ENCODE measurements around the gene ESYT1. TPM values are rescaled to one million over a fixed set of nuclear protein-coding genes. Genes with fewer than 3 reads are reported as not detected.

Gene ESYT1
- total and polyA plus RNA-seq, 10 of the 15 experiments (the other 5 are each of a cell fraction or from before 2014, with no cell fraction given), result 47.5 to 120 (median 87.1) TPM

GRCh38 chr12:56154246-56154771 lies 26.2 kb downstream of the ESYT1 start (continued):
- no peak for TF ChIP-seq IRF3 (IDR thresholded peaks at IDR 0.05)
- TF ChIP-seq TAF1 (IDR thresholded peaks at IDR 0.05; ENCODE audit: borderline replicate concordance, low read depth, low read length), result no peak
- TF ChIP-seq NR2C2 (IDR thresholded peaks at IDR 0.05; ENCODE audit: borderline replicate concordance, control insufficient read depth, insufficient read length, low read depth), result no peak
- no peak for TF ChIP-seq CREM (IDR thresholded peaks at IDR 0.05; ENCODE audit: low read depth)
- TF ChIP-seq KAT2A (conservative IDR thresholded peaks at IDR 0.05; ENCODE audit: control insufficient read depth, low read depth, low read length), result no peak
- TF ChIP-seq NR2C1 (IDR thresholded peaks at IDR 0.05), result no peak
- no peak for TF ChIP-seq HCFC1 (IDR thresholded peaks at IDR 0.05; ENCODE audit: low read length)
- no peak for TF ChIP-seq BCL3 (IDR thresholded peaks at IDR 0.05; ENCODE audit: borderline replicate concordance, insufficient read depth, low read depth, low read length, poor library complexity, severe bottlenecking)
- TF ChIP-seq BRCA1 (IDR thresholded peaks at IDR 0.05; ENCODE audit: low read depth, low read length), result no peak
- TF ChIP-seq ZZZ3 (IDR thresholded peaks at IDR 0.05; ENCODE audit: control insufficient read depth, insufficient read length, low read depth), result no peak

- SMC1A ChIA-PET (ENCODE audit: uncharacterized antibody, unreplicated experiment), result interaction anchor here (1.0 kb wide), 1 partner anchor 8 kb away, joined by 3 read pairs; no protein-coding TSS in a partner anchor
- no peaks in the 10 kb centered on the region for H4K20me1 ChIP-seq (ENCODE audit: control insufficient read depth, insufficient read depth)
- in situ Hi-C loops (cut with MboI), result no loop called here
- TF ChIP-seq EGR1 (IDR thresholded peaks at IDR 0.05; ENCODE audit: borderline replicate concordance in 1 of 2, low read depth in 2 of 2, low read length in 2 of 2), result no peak
- no peak overlapping the region for H3K9ac ChIP-seq (ENCODE audit: control insufficient read depth, insufficient read depth, low read length)
- H2AFZ ChIP-seq (ENCODE audit: control insufficient read depth, low read depth, low read length), result no peak overlapping the region
- CTCF ChIA-PET, result interaction anchor here (0.6 to 3.6 kb wide), 4 partner anchors 27 to 1580 kb away, joined by 3 to 11 read pairs (median 6); partner anchors contain the start of genes ESYT1 and ZC3H10
- no peak for FAIRE-seq
- POLR2A ChIA-PET, result interaction anchor here (0.8 to 2.2 kb wide), 5 partner anchors 11 to 66 kb away, joined by 3 to 10 read pairs (median 5); partner anchors contain the start of genes ESYT1, RNF41 and SMARCC2
- no peaks in the 10 kb centered on the region for H3K9me3 ChIP-seq (replicated peaks; ENCODE audit: control insufficient read depth, insufficient read depth, low read length)
- DNase-seq (ENCODE audit: low read depth, low spot score), result no peak
- no peak overlapping the region for H3K4me2 ChIP-seq (ENCODE audit: control insufficient read depth, insufficient read depth)
- H3K27ac ChIP-seq (ENCODE audit: control insufficient read depth, insufficient read depth), result no peak overlapping the region
- peaks cover 19% of the 10 kb centered on the region for H3K4me1 ChIP-seq (ENCODE audit: control insufficient read depth, insufficient read depth, low read length)
- RAD21 ChIA-PET (ENCODE audit: unreplicated experiment), result no interaction called here
- intact Hi-C loops (cut with micrococcal nuclease; ENCODE audit: unreplicated experiment), result loop anchor here (5.0 kb wide), 1 partner anchor 38 kb away; the partner anchor contains the start of genes RPL41 and ZC3H10
- H3K36me3 ChIP-seq (ENCODE audit: control insufficient read depth in 2 of 2, insufficient read depth in 2 of 2, low read length in 1 of 2), result peaks cover 1 to 6% of the 10 kb centered on the region in 2 experiments; a peak in 3 of 4 replicates
- ATAC-seq, result no peak
- WGBS (ENCODE audit: insufficient coverage, insufficient replicate concordance, low lambda C conversion rate, missing lambda C conversion rate), result 81% methylated on average over 5 of the region's 5 CpGs
- H3K4me3 ChIP-seq, result no peak overlapping the region
- BruUV-seq (replicated peaks), result no TSS peak
- H3K79me2 ChIP-seq (ENCODE audit: control insufficient read depth, insufficient read depth, low read length), result peaks cover 41% of the 10 kb centered on the region
- H3K27me3 ChIP-seq (replicated peaks in 1 of 2; ENCODE audit: control insufficient read depth in 2 of 2, insufficient read depth in 2 of 2, low read length in 1 of 2), result no peaks in the 10 kb centered on the region
Measured at GRCh38 chr12:56154818-56155217, 26.8 kb downstream of the ESYT1 start.
